ENCODE results near the gene VAV2.
A peak's percentile ranks its signal among the peaks of the same experiment; 100 is the strongest.
"Not testable (repeated sequence)": the region's sequence is repeated elsewhere in the genome, so short reads cannot be mapped to it uniquely, and the experiment has no call there.

VAV2 gene

DNA sequence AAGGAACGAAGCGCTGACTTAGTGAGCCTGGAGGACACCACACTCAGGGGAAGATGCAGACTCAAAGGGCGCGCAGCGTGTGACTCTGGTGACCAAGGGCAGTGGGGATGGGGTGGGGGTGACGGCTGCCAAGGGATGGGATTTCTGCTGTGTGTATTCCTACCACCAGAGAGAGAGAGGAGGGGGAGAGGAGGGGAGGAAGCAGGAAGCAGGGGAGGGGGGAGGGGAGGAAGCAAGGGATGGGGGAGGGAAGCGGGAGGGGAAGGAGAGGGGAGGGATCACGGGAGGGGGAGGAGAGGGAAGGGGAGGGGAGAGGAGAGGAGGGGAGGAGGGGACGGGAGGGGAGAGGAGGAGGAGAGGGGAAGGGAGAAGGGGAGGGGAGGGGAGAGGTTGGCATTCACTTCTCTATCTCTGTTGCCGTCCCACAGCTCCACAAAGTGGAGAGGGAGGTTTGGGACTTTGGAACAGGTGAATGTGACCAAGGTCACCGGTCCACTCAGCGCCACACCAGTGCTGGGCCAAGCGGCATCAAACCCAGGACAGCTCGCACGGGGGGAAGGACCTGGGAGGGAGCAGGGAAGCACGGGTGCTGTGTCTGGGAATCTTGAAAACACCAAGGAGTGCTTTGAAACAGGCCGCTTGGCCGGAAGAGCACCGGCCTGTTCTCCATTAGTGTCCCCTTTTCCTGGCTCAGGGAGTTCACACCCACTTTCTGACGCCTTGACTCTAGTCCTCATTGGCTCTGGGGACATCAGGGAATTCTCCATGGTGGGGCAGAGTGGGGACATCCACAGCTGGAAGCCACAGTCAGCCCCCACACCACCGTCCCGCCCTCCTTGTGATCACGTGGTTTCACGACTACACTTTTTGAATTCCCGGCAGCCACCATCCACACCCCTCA is 77.4 kb downstream of the VAV2 start:
- peak in 1 of 3 experiments; percentile 19 for DNase-seq

DNA sequence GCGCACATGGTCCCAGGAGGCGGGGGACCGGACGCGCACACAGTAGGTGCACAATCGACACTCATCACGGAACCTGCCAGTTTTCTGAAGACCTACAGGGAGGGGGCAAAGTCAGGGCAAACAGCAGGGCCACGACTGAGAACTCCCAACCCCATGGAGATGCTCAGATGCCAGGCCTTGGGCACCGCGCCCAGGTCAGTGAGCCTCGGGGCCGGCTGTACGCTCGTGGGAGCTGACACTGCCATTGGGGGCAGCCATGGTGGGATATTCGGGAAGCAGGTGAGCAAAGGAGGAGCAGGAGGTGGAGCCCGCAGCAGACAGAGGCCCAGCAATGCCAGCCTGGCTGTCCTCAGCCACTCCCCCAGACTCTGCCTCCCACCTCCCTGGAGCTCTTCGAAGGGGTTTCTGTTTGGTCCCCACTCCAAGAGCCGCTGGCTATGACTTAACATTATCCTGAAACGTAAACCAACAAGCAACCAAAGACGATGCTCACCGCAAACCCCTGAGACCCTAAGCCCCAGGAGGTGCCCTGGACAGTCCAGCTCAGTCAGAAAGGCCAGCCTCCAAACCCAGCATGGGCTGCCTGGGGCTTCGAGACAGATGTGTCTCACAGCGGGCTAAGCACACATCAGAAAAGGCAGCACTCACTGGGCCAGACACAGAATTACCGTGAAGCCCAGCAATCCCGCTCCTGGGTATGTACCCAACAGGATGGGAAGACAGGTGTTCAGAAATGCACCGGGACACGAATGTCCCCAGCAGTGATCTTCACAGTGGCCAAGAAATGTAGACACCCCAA is 78.4 kb downstream of the VAV2 start:
- no peak for DNase-seq

DNA sequence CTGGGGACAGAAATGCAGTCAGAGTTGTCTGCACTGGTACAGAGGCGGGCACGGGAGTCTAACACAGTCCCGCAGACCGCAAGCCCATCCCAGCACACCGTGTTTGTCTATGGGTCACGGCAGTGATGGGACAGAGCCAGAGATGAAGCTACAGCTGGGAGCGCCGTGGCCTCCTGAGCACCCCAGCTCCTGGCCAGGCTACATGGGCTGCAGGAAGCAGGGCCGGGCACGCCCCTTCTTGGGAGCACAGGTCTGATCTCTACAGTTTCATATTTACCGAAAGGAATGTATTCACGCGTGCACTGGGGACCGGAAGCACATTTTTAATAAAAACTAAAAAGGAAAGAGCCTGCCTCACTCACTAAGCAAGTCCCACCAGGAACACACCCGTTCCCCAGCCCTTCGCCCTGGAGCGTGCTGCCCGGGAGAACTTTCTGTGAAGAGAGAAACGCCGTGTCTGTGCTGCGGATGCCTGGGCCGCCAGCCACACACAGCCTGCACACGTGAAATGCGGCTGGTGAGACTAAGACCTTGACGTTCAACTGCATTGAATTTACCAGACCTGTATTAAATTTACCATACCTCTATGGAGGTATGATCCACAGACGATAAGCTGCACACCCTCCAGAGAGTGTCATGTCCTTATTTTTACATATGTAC is 81.1 kb downstream of the VAV2 start:
- no peak for DNase-seq

DNA sequence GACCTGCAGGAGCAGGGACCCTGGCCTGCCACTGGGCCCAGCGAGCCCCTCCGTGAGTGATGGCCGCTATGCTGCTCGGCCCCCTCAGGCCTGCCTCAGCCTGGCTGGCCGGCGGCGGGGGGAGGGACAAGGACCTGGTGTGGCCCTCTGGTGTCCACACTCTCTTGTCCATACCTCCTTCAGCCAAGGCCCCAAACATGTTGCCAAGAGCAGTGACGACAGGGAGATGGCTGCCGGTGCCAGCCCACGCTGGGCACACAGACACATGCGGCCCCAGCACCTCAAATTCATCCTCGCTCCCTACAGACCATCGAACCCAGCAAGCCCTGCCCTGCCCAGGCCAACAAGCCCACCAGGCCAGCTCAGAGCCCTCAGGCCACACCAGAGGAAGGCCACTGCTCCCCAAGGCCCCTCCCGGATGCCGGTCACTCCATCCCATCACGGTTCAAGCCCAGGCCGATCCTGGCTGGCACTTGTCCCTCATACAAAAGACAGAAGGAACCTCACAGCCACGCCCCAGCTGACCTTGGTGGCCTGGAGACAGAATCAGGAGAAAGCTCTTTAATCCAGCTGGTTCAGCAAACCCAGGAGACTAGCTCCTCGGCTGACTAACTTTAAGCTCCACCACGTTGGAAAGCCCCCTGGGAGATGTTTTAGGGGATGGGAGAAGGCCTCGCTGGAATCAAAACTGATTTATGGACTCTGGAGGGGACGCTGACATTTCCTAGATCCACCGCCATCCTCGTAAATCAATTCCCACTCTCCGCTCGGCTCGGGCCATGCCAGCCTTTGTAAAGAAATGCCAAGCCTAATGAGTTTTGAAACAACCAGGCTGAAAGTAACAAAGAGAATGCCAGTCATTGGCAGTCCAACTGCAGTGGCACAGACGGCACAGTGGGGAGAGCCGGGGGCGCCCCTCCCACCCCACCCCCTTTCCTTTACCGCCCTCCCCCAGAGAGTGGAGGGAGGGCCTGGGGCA is 84.9 kb downstream of the VAV2 start:
- no peak for DNase-seq

DNA sequence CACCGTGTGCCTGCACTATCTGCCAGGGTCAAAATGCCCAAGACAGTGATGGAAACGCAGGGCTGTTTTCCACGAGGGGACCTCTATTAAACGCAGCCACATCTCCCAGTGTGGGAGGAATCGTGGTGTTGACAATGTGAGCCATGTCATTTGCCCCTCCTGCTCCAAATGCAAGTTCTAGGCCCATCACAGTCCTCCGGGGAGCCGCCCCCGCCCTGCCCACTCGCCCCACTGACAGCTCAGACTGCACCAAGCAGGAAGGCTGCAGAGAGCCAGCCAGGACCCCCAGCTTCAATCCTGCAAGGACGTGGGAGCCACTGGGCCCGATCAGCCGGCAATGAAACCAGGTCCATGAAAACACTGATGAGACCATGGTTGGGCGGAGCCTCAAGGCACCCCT is 85.9 kb downstream of the VAV2 start:
- no peak for DNase-seq

DNA sequence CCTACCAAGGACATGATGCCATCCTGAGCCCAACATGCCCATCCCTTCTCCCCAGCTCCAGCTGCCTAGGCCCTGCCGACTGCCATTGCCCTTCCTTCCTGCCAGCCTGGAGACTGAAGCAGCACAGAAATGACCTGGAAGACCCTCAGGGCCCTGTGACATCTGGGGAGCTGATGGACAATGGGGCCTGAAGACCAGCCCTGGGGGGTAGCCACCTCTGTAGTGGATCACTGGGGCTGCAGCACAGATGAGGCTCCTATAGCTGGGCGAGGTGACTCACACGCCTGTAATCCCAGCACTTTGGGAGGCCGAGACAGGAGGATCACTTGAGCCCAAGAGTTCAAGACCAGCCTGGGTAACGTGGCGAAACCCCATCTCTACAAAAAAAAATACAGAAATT is 86.6 kb downstream of the VAV2 start:
- no peak for DNase-seq

DNA sequence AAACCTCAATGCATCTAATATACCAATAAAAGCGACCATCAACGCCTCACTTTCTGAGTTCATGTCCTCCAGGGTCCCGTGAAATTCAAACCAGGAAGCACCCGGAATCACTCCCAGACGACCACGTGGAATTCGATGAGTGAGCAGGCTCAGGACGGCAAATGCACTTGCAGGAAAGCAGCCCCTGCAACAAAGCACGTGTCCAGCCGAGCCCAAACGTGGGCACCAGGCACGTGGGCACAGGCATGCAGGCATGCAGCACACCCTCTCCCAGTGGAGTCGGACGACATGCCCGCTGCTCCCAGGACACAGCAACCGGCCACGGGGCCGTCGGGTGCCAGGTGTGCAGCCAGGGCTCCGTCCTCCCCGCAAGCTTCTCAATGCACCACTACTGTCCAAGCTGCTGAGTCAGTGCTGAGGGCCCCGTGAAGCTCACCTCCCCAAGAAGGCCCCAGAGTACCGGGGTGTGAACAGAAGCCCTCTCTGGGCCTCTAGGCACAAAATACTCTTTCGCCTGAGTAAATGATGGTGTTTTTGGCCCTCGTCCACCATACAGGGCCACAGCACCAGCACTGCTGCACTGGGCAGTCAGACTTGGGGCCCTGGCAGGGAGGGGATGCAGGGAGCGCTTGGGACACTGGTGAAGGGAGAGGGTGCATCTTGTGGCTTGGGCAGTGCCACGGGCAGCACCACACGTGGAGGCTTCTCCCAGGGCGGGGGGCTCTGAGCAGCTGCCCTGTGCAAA is 87.6 kb downstream of the VAV2 start:
- no peak for DNase-seq

DNA sequence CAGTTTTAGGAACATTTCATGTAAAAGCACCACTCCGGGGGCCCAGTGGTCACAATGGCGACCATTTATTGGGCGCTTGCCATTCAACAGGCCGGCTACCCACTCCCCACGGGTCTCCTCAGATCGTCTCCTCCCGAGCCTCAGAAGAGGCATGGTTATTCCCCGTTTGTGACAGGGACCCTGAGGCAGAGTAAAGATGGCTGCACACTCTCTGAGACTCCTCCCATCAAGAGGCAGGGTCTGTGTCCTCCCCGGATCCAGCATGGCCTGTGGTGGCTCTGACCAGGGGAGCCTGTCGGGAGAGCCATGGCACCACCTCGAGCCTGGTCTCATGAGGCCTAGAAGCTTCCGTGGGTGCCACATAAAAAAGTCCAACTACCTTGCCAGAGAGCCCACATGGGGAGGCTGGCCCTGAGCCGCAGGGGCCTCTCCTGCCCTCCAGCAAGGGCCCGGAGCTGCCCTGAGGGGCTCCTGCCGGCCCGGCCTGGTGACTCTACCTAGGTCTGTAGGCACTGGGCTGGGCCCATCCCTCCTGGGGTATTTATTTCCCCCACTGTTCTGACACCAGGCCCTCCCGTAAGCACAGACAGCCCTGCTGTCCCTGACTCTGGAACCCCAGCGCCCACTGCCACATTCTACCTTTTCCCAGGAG is 90.8 kb downstream of the VAV2 start:
- no peak for DNase-seq

DNA sequence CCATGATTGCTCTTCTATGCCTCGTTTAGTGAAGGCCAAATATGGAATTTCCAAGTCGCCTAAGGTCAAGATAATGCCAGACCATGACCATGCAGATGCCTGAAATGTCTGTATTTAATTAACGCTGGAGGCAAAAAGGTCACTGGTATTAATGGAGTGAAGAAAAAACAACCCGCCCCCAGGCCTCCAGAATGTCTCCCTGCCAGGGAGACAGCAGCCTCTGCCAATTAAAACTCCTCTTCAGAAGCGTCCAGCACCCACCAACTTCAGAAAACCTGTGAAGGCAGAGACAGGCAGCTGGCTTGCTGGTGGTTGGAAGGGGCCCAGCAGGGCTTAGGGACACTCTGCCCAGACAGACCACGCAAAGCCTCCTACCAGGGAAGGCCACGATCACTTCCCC is 94.4 kb downstream of the VAV2 start:
- no peak for DNase-seq

DNA sequence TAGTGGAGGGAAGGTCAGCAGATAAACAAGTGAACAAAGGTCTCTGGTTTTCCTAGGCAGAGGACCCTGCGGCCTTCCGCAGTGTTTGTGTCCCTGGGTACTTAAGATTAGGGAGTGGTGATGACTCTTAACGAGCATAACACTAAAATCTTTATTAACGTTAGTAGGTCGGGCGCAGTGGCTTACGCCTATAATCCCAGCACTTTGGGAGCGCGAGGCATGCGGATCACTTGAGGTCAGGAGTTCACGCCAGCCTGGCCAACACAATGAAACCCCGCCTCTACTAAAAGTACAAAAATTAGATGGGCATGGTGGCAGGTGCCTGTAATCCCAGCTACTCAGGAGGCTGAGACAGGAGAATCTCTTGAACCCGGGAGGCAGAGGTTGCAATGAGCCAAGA is 96.1 kb downstream of the VAV2 start:
- DNase-seq = not testable (repeated sequence)

DNA sequence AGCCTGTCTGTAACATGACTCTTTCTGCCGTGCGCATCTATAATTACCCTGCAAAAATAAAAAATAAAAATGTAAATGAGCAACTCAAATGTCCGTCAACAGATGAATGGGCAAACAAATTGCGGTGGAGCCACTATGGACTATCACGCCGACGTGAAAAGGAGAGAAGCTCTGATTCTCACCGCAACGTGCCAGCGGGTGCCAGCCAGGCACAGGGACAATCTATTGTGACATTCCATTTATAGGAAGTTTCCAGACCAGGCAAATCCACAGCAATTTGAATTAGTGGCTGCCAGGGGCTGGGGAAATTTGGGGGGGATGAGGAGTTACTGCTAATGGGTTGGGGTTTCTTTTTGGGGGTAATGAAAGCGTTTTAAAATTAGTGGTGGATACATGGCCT is 96.8 kb downstream of the VAV2 start:
- no peak for DNase-seq

DNA sequence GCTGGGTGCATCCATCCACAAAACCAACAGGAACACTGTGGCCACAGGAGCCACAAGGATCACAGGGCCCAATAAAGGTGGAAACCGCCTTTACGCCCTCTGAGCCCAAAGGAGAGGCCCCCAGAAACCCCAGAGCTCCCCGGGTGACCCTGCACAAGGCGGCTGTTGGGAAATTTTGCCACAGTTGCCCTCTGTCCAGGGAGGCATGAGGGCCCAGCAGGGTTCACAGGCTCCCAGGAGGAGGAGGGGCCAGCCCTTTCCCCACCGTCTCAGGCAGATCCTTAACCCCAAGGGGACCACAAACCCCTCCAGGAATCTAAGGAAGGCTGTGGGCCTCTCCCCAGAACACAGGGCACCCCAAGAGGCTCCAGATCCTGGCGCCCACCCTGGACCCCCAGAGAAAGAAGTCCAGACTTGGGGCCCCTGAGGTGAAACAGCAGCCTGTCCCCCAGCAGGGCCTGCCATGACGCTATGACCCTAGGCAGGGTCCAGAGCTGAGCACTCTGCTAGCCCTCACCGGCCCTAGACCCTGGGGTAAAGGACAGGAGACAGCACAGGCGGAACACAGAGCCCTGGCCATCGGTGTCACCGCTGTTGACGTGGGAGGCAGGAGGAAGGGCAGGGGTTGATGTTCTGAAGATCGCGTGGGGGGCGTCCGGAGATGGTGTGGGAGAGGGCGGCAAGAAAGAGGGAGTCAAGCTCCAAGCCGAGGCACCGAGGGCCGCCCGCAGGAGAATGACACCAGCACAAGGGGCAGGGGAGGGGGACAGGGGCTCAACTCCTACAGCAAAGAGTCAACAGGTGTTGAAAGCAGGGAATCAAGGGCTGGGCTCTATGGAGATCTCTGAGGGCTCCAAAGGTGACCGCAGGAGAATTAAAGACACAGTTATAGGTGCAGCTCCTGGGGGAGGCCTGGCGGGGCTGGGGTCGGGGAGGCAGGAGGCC is 97.5 kb downstream of the VAV2 start:
- DNase-seq = no peak

DNA sequence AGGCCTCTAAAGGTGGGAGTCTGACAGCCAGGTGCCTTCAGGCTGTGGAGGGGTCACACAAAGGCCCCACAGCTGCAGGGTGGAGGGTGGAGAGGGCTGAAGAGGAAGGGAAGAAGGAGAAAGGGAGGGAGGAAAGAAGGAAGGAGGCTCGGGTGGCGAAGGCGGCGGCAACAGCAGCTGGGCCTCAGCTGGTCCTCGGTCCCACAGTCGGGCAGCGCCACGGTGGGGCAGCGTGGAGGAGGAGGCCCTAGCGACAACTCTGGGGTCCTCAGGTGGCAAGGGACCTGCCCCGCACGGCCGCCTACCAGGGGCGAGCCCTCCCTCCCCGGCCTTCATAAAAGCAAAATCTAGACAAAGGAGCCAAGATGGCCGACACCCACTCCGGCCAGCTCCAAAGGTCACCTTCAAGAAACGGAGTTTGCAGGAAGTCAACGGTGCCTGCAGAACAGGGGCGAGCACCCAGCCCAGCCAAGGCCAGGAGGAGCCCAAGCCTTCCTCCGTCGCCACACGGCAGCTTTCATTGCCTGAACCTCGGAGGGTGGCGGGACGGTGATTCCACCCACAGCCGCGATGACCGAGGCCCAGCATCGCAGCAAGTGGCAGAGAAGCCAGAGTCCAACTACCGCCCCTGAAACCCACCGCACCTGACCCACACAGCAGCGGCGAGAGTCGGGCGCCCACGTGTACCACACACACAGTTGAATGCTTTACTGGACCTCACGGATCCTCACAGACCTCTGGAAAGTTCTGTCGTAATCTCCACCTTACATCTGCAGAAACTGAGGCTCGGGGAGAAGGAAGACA is 98.7 kb downstream of the VAV2 start:
- no peak for DNase-seq

DNA sequence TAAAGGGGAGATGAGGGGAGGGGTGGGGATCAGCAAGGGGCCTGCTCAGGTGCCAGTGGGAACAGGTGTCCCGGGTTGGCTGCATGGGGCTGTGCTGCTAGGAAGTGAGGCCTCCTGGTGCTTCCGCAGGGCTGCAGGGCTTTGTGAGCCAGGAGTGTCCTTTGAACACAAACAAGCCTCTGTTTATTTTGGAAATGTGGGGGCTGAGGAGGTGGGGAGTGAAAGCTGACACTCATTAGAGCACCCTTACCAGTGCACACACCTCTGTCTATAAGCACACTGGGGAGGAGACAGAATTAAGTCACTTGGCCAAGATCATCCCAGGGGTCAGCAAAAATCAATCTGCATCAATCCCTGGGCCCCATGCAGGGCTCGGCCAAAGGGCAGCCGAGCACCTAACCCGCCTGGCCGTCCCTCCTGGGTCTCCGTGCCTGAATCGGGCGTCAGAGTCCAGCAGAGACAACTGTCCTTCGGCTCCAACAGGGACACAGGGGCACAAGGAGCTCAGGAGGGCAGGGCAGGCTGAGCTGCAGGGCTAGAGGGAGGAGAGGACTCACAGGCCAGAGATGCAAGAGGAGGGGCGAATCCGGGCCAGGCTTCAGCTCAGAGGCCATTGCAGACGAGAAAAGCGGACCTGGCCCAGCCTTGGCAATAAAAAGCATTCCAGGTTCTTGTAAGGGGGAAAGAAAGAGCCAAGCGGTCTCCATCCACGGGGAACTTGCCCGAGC is 99.8 kb downstream of the VAV2 start:
- peak; percentile 7 to 94 (median 84) for DNase-seq

DNA sequence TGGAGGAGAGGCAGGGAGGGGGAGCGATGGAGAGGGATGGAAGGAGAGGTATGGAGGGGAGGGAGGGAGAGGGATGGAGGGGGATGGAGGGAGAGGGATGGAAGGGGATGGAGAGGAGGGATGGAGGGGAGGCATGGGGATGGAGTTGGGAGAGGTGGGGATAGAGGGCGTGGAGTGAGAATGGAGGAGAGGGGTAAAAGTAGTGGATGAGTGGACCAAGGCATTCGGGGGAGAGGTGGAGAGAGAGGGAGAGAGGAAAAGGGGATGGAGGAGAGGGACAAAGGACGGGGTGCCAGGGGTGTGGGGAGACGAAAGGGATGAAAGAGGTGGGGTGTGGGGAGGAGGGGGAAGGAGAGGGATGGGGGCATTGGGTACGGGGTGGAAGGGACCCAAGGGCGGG is 100.4 kb downstream of the VAV2 start:
- no peak for DNase-seq

DNA sequence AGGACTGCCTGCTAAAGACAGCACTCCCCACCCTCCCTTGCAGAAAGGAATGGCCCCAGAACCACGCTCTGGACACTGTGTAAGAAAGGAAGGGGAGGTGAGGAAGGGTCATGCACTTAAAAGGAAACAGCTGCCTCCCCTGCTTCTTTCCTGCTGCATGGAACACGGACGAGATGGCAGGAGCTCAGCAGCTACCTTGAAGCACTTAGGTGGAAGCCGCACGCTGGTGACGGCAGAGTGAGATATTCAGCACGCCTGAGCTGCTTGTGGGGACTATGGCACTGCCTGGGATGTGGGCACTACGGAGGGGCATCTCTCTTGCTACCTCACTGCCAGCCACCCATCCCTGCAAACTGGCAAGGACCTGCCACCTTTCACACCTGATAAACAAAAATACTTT is 101.5 kb downstream of the VAV2 start:
- DNase-seq = peak in 1 of 3 experiments; percentile 27

DNA sequence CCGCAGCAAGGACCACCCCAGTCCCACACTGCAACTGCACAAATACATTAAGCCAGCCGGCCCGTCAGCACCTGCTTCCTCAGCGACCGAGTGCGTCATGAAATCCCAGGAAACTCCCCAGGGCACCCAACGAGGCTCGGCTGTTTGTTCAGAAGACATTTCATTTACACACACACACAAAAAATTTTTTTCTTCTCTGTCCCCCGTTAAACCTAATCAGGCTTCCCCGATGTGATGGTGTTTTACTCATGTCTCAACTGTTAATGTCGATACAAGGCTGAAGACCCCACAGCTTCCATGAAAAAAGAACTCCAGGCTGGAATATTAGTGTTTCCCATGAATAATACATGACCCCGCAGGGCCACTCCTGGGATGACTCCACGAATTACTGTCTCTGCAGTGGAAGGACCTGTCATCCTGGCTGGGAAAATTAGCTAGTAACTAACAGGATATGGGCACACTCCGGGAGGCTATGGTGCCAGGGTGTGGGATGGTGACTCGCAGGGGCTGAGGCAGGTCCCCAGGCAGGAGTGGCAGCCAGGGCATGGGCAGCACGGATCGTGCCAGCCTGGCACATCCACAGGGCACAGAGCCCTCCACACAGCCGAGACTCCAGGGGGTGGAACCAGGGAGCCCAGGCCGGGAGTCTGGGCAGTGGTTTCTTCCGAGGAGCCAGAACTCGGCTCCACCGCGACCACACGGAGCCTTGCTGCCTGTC is 102.4 kb downstream of the VAV2 start:
- DNase-seq = peak in 2 of 3 experiments; percentile 85 to 89
